SK-N-SH treated with all-trans-retinoic acid at 6 μM for 48 hours (cell line): ENCODE results near the gene LRRC23.

Experiments
- ARNTL ChIP-seq: fragments of 450-650 bp; formaldehyde crosslinking; IDR thresholded peaks from 2 replicates; pipeline ENCODE4 v1.5.0; 2020; ENCODE audit warnings: low read depth, mild to moderate bottlenecking, moderate library complexity, borderline replicate concordance
- CREB5 ChIP-seq: fragments of 250-450 bp; sonication (Bioruptor Pico); IDR thresholded peaks from 2 replicates; pipeline ENCODE4 v1.5.1; 2020; ENCODE audit warnings: low read depth, mild to moderate bottlenecking, moderate library complexity
- ISL1 ChIP-seq: fragments of 250-450 bp; sonication (Bioruptor Pico); IDR thresholded peaks from 2 replicates; pipeline ENCODE4 v2.1.2; 2022; ENCODE audit warnings: mild to moderate bottlenecking, moderate library complexity
- RARB ChIP-seq: fragments of 250-450 bp; sonication (Bioruptor Pico); IDR thresholded peaks from 2 replicates; pipeline ENCODE4 v1.8.0; 2021; ENCODE audit warnings: mild to moderate bottlenecking, moderate library complexity
- TSHZ2 ChIP-seq: fragments of 250-450 bp; sonication (Bioruptor Pico); IDR thresholded peaks from 2 replicates; pipeline ENCODE4 v1.5.0; 2020; ENCODE audit warnings: mild to moderate bottlenecking, moderate library complexity
- ZC3H10 ChIP-seq: fragments of 250-450 bp; sonication (Bioruptor Pico); IDR thresholded peaks from 2 replicates; pipeline ENCODE4 v1.5.1; 2021; ENCODE audit warnings: mild to moderate bottlenecking, moderate library complexity
- ZFP3 ChIP-seq: fragments of 250-450 bp; sonication (Bioruptor Pico); IDR thresholded peaks from 2 replicates; pipeline ENCODE4 v1.5.0; 2020; ENCODE audit warnings: mild to moderate bottlenecking, moderate library complexity
- ZNF565 ChIP-seq: fragments of 450-650 bp; formaldehyde crosslinking; conservative IDR thresholded peaks from 2 replicates; pipeline ENCODE4 v1.5.0; 2020; ENCODE audit warnings: low read depth, mild to moderate bottlenecking, moderate library complexity
- ZNF8 ChIP-seq: fragments of 450-650 bp; formaldehyde crosslinking; IDR thresholded peaks from 2 replicates; pipeline ENCODE4 v1.5.0; 2020; ENCODE audit warnings: mild to moderate bottlenecking, moderate library complexity

- TF ChIP-seq ISL1 (CRISPR knock-in tag), result no peak
- no peak for TF ChIP-seq CREB5 (CRISPR knock-in tag)
- TF ChIP-seq ZNF8 (CRISPR knock-in tag), result no peak
- no peak for TF ChIP-seq ZFP3 (CRISPR knock-in tag)
- no peak for TF ChIP-seq ARNTL (CRISPR knock-in tag)
- TF ChIP-seq TSHZ2 (CRISPR knock-in tag), result no peak; the same call in 1 of the 2 replicates
- TF ChIP-seq ZNF565 (CRISPR knock-in tag), result 0 out of 2 replicates have a peak, but pooled peaks have one; percentile 43
- TF ChIP-seq RARB (CRISPR knock-in tag), result no peak
- peak; percentile 6; the same call in 1 of the 2 replicates for TF ChIP-seq ZC3H10
These were observed 33.1 kb downstream of the LRRC23 start for GRCh38 chr12:6937481-6938352.
